ENCODE results near the gene SEC14L3.

Gene SEC14L3

GRCh38 chr22:30439226-30439625 lies 32.6 kb downstream of the SEC14L3 start:
- H3K27ac Mint-ChIP-seq, result no peak overlapping the region
- peaks cover 39% of the 10 kb centered on the region for H3K4me1 Mint-ChIP-seq
- H3K4me3 Mint-ChIP-seq, result no peak overlapping the region
- ATAC-seq (no peak), DNase-seq (no peak)
- H3K27me3 Mint-ChIP-seq, result peaks cover 42% of the 10 kb centered on the region
- peaks cover 18 to 20% of the 10 kb centered on the region in 2 donors for H3K9me3 Mint-ChIP-seq

GRCh38 chr22:30438559-30438958 lies 33.3 kb downstream of the SEC14L3 start:
- H3K27me3 Mint-ChIP-seq, result peaks cover 40% of the 10 kb centered on the region
- H3K4me3 Mint-ChIP-seq, result no peak overlapping the region
- peaks cover 18 to 20% of the 10 kb centered on the region in 2 donors for H3K9me3 Mint-ChIP-seq
- no peak overlapping the region for H3K27ac Mint-ChIP-seq
- DNase-seq, result no peak
- peaks cover 45% of the 10 kb centered on the region for H3K4me1 Mint-ChIP-seq
- no peak for ATAC-seq

DNA sequence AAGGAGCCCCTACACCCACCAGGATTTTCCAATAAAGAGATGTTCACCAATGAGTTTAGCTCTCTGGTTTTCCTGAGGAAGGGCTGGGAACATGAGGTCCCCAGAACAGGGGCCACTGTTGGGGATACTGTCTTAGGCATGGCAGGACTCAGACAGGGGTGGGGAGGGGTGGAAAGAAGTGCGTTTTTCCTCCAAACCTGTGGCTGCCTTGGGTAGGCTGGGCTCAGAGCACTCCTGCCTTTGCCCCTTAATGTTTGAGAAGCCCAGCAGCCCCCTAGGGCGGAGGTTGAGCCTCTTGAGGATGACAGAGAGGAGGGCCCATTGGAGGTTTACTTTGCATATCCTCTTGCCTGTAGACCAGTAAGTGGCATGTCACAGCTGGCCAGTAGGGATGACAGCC lies 35.6 kb downstream of the SEC14L3 start:
- H3K27ac Mint-ChIP-seq, result peak overlapping the region; percentile 35 to 97
- H3K4me1 Mint-ChIP-seq, result peaks cover 36% of the 10 kb centered on the region
- no peak for DNase-seq
- H3K27me3 Mint-ChIP-seq, result peaks cover 28% of the 10 kb centered on the region
- H3K9me3 Mint-ChIP-seq, result peaks cover 10 to 20% of the 10 kb centered on the region in 2 donors
- peak overlapping the region; percentile 95 to 97 for H3K4me3 Mint-ChIP-seq
- peak; percentile 15 for ATAC-seq

GRCh38 chr22:30435674-30436126 lies 36.1 kb downstream of the SEC14L3 start:
- DNase-seq (peak; percentile 69 to 89), ATAC-seq (peak; percentile 94)
- Mint-ChIP-seq H3K27ac (peak overlapping the region; percentile 97), H3K27me3 (peaks cover 23% of the 10 kb centered on the region), H3K9me3 (peaks cover 10 to 20% of the 10 kb centered on the region in 2 donors), H3K4me3 (peak overlapping the region; percentile 95 to 97), H3K4me1 (peaks cover 36% of the 10 kb centered on the region)

DNA sequence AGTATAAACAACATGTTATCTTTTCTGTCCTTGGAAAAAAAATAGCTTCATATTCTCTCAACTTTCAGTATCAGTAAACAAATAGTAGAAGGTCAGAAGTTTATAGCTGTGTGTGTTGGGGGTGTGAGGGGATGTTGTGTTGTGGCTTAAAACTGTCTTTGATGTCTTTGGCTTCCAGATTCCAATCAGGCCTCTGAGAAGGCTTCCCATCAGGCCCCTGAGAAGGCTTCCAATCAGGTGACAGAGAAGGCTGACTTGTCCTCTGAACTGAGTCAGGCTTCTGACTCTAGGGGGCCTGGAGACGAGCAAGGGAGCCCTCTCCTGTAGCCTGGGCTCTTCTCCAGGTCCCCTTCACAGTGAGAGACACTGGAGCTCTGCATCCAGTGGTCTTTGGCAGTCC lies 37.0 kb downstream of the SEC14L3 start:
- Mint-ChIP-seq H3K4me3 (peak overlapping the region; percentile 95 to 97), H3K27me3 (peaks cover 14% of the 10 kb centered on the region), H3K27ac (peak overlapping the region; percentile 97), H3K9me3 (peaks cover 10 to 20% of the 10 kb centered on the region in 2 donors), H3K4me1 (peaks cover 36% of the 10 kb centered on the region)
- DNase-seq (no peak), ATAC-seq (peak; percentile 24)

DNA sequence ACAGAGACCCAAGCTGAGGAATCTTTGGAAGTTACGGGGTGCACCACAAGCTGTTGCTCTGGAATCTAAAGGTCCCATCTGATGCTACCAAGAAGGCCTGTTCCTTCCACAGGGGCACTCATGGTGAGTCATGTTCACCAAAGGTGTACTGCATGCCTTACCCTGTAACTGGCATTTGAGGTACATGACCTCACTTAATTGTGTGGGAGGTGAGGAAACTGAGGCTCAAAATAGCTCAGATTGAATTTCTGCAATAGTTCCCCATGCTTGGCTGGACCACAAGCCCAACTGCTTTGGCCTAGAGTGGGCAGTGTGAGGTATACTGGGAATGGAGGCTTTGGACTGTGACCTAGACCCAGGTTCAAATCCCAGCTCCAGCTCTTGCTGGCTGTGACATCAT lies 38.0 kb downstream of the SEC14L3 start:
- peaks cover 9% of the 10 kb centered on the region for H3K27me3 Mint-ChIP-seq
- no peak for DNase-seq
- H3K27ac Mint-ChIP-seq, result peak overlapping the region; percentile 51 to 97
- peak overlapping the region; percentile 3 to 97 for H3K4me3 Mint-ChIP-seq
- no peak for ATAC-seq
- H3K4me1 Mint-ChIP-seq, result peaks cover 36% of the 10 kb centered on the region
- peaks cover 10 to 20% of the 10 kb centered on the region in 2 donors for H3K9me3 Mint-ChIP-seq

- DNase-seq (no peak), ATAC-seq (no peak)
- Mint-ChIP-seq H3K4me1 (peaks cover 36% of the 10 kb centered on the region), H3K27me3 (peaks cover 4% of the 10 kb centered on the region), H3K9me3 (peaks cover 10 to 20% of the 10 kb centered on the region in 2 donors), H3K4me3 (no peak overlapping the region), H3K27ac (no peak overlapping the region)
Measured at GRCh38 chr22:30433227-30433626, 38.6 kb downstream of the SEC14L3 start.

- no peak overlapping the region for H3K4me3 Mint-ChIP-seq
Measured at GRCh38 chr22:30432520-30432919, 39.3 kb downstream of the SEC14L3 start.

GRCh38 chr22:30432096-30432495 lies 39.7 kb downstream of the SEC14L3 start:
- Mint-ChIP-seq H3K4me3 (no peak overlapping the region), H3K9me3 (peaks cover 10 to 19% of the 10 kb centered on the region in 2 donors), H3K27ac (no peak overlapping the region), H3K4me1 (peaks cover 46% of the 10 kb centered on the region), H3K27me3 (no peaks in the 10 kb centered on the region)
- DNase-seq, result no peak
- no peak for ATAC-seq

More at GRCh38 chr22:30432520-30432919, 39.3 kb downstream of the SEC14L3 start:
- peaks cover 10 to 20% of the 10 kb centered on the region in 2 donors for H3K9me3 Mint-ChIP-seq
- H3K27me3 Mint-ChIP-seq, result no peaks in the 10 kb centered on the region
- H3K27ac Mint-ChIP-seq, result no peak overlapping the region
- H3K4me1 Mint-ChIP-seq, result peaks cover 41% of the 10 kb centered on the region
- DNase-seq (no peak), ATAC-seq (no peak)

- ATAC-seq, result no peak
- H3K27me3 Mint-ChIP-seq, result no peaks in the 10 kb centered on the region
- H3K9me3 Mint-ChIP-seq, result peaks cover 7 to 13% of the 10 kb centered on the region in 2 donors
- no peak overlapping the region for H3K27ac Mint-ChIP-seq
- H3K4me3 Mint-ChIP-seq, result no peak overlapping the region
- no peak for DNase-seq
- peaks cover 54% of the 10 kb centered on the region for H3K4me1 Mint-ChIP-seq
Measured at GRCh38 chr22:30430933-30431332, 40.9 kb downstream of the SEC14L3 start.

DNA sequence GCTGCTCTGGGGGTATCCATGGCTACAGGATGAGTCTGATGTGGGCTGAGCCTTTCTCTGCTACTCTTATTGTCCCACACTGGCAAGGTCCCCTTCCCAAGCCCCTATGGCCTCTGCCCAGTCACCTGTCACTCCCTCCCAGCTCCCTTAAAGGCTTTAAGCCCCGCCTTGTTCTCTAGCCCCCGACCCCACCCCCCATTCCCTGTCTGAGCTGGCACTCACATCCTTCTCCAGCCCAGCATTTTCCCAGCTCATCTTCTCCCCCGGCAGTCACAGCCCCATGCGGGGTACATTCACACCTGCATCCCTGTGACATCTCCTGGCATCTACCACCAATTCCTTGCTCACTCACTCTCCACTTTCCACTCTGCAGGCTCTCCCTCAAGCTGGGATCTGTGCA lies 41.9 kb downstream of the SEC14L3 start:
- Mint-ChIP-seq H3K4me1 (peaks cover 53% of the 10 kb centered on the region), H3K4me3 (no peak overlapping the region), H3K27ac (no peak overlapping the region), H3K9me3 (peaks cover 0 to 4% of the 10 kb centered on the region in 2 donors), H3K27me3 (no peaks in the 10 kb centered on the region)
- ATAC-seq (no peak), DNase-seq (no peak)

DNA sequence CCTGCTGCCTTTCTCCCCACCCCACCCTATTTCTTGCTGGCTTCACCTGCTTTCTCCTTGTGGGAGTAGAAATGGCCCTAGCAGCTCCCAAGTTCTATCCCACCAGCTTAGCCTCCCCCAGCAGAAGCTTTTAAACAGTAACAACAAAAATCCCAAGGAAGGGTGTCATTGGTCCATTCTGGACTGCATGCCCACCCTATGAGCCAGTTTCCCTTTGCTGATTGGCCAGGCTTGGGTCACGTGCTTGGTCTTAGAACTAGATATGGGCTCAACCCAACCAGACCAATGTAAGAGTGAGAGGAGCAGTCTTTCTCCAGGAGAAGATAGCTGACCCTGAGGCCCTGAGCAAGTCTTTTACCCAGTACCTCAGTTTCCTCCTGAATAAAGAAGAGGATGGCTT lies 43.9 kb downstream of the SEC14L3 start:
- no peak overlapping the region for H3K4me3 Mint-ChIP-seq
- no peaks in the 10 kb centered on the region for H3K27me3 Mint-ChIP-seq
- DNase-seq (no peak), ATAC-seq (no peak)
- peaks cover 40% of the 10 kb centered on the region for H3K4me1 Mint-ChIP-seq
- H3K27ac Mint-ChIP-seq, result no peak overlapping the region
- H3K9me3 Mint-ChIP-seq, result no peaks in the 10 kb centered on the region

DNA sequence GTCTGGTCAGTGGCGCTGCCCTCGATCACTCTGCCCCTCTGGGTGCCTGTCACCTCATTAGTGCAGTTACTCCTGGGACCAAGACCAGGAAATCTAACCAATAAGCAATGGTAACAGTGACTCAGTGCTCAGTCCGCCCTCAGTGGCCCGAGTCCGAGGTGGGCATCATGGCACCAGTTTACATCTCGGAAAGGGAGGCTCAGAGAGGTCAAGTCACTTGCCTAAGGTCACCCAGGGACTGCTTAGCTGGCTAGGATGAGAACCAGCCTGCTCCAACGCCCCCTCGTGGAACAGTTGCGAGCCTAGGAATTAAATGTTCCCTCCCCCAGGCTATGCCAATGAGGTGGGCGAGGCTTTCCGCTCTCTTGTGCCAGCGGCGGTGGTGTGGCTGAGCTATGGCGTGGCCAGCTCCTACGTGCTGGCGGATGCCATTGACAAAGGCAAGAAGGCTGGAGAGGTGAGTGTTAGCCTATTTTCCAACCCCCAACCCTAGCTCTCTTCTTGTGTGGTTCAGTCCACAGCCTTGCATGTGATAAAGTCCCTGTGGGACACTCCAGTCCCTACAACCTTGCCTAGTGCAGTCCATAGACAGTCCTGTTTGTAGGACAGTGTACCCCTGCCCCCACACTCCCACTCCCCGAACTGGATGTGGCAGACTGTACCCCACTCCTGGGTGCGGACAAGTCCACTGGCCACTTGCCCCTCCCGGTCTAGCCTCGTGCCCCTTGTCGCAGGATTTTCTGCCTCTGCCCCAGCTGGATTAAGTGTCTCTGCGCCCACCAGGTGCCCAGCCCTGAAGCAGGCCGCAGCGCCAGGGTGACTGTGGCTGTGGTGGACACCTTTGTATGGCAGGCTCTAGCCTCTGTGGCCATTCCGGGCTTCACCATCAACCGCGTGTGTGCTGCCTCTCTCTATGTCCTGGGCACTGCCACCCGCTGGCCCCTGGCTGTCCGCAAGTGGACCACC lies 45.1 kb downstream of the SEC14L3 start:
- DNase-seq, result peak; percentile 77 to 89
- Mint-ChIP-seq H3K4me1 (peaks cover 50% of the 10 kb centered on the region), H3K27me3 (no peaks in the 10 kb centered on the region)

GRCh38 chr22:30425616-30426387 lies 46.0 kb downstream of the SEC14L3 start, which contains the start of gene MTFP1:
TSS of gene MTFP1 (plus strand) at chr22:30425768. CDS start at chr22:30425880, 112 bp downstream.
- DNase-seq (peak; percentile 48 to 57), ATAC-seq (no peak)
- H3K9me3 Mint-ChIP-seq, result no peaks in the 10 kb centered on the region
- H3K27ac Mint-ChIP-seq, result peak within 1 kb of the TSS; percentile 92 to 98
- H3K27me3 Mint-ChIP-seq, result no peaks in the 10 kb centered on the region
- peaks cover 58% of the 10 kb centered on the region for H3K4me1 Mint-ChIP-seq
- peak within 1 kb of the TSS; percentile 97 to 98 for H3K4me3 Mint-ChIP-seq

More for the DNA sequence above, 45.1 kb downstream of the SEC14L3 start:
- no peaks in the 10 kb centered on the region for H3K9me3 Mint-ChIP-seq
- peak; percentile 54 for ATAC-seq
- peak overlapping the region; percentile 97 to 98 for H3K4me3 Mint-ChIP-seq
- H3K27ac Mint-ChIP-seq, result peak overlapping the region; percentile 91 to 98

DNA sequence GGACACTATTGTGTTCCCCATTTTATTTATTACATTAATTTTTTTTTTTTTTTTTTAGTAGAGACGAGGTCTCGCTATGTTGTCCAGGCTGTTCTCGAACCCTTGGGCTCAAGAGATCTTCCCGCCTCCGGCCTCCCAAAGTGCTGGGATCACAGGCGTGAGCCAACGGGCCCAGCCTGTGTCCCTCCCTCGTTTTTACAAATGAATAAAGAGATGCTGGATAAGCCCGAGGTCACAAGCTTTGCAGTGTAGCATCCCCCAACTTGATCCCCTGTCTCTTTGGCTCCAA lies 46.5 kb downstream of the SEC14L3 start:
- Mint-ChIP-seq H3K27me3 (no peaks in the 10 kb centered on the region), H3K27ac (peak overlapping the region; percentile 91 to 98), H3K4me3 (peak overlapping the region; percentile 97 to 98), H3K9me3 (no peaks in the 10 kb centered on the region), H3K4me1 (peaks cover 64% of the 10 kb centered on the region)
- no peak for DNase-seq
- no peak for ATAC-seq
